ENCODE measurements around the gene PON2.

The PON2 gene

DNA sequence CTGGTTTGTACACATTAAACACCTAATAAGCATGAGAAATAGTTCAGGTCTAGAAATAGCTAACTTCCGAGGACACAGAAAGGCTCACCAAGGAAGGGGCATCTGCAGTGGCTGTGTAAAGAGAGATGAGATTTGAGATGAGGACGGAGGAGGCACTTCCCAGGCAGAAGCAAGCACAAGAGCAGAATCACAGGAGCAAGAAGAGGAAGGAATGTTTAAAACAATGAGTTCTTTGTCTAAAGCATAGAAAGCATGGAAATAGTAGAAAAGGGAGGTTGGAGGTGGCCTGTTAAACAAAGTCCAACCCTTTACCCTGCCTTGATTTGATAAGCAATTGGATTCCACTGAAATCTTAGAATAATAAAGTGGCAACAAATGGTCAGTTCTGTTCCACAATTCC, 27.1 kb downstream of the PON2 start:
- Histone ChIP-seq H3K4me2 (ENCODE audit: low read depth, low read length, poor library complexity, severe bottlenecking) (no peak overlapping the region), H3K36me3 (ENCODE audit: low read length) (no peaks in the 10 kb centered on the region), H3K9me3 (ENCODE audit: insufficient read depth, low read length) (no peaks in the 10 kb centered on the region), H3K9me2 (replicated peaks; ENCODE audit: insufficient read depth, low read length) (no peaks in the 10 kb centered on the region), H3K79me2 (ENCODE audit: insufficient read depth, low read length) (no peaks in the 10 kb centered on the region), H3K4me3 (ENCODE audit: insufficient read depth, low read length, poor library complexity, severe bottlenecking) (no peak overlapping the region), H3F3A (ENCODE audit: insufficient read depth) (no peaks in the 10 kb centered on the region), H2AFZ (ENCODE audit: low read depth, low read length, severe bottlenecking) (no peak overlapping the region), H3K9ac (ENCODE audit: low read length) (no peak overlapping the region), H3K27ac (ENCODE audit: low read depth, low read length) (no peak overlapping the region), H4K20me1 (ENCODE audit: low read depth, low read length) (no peaks in the 10 kb centered on the region), H3K27me3 (ENCODE audit: low read length) (no peaks in the 10 kb centered on the region)
- TF ChIP-seq EZH2phosphoT487 (conservative IDR thresholded peaks at IDR 0.05; ENCODE audit: low read length): no peak
- TF ChIP-seq, protein P1, sequence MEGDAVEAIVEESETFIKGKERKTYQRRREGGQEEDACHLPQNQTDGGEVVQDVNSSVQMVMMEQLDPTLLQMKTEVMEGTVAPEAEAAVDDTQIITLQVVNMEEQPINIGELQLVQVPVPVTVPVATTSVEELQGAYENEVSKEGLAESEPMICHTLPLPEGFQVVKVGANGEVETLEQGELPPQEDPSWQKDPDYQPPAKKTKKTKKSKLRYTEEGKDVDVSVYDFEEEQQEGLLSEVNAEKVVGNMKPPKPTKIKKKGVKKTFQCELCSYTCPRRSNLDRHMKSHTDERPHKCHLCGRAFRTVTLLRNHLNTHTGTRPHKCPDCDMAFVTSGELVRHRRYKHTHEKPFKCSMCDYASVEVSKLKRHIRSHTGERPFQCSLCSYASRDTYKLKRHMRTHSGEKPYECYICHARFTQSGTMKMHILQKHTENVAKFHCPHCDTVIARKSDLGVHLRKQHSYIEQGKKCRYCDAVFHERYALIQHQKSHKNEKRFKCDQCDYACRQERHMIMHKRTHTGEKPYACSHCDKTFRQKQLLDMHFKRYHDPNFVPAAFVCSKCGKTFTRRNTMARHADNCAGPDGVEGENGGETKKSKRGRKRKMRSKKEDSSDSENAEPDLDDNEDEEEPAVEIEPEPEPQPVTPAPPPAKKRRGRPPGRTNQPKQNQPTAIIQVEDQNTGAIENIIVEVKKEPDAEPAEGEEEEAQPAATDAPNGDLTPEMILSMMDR (IDR thresholded peaks at IDR 0.05; ENCODE audit: insufficient read depth, low read length, poor library complexity, severe bottlenecking): no peak

GRCh38 chr7:95405800-95406199, 29.0 kb downstream of the PON2 start:
- Histone ChIP-seq H3K9me2 (replicated peaks; ENCODE audit: insufficient read depth, low read length) (no peaks in the 10 kb centered on the region), H3K4me3 (ENCODE audit: insufficient read depth, low read length, poor library complexity, severe bottlenecking) (no peak overlapping the region), H3K9ac (ENCODE audit: low read length) (no peak overlapping the region), H4K20me1 (ENCODE audit: low read depth, low read length) (no peaks in the 10 kb centered on the region), H2AFZ (ENCODE audit: low read depth, low read length, severe bottlenecking) (no peak overlapping the region), H3F3A (ENCODE audit: insufficient read depth) (no peaks in the 10 kb centered on the region), H3K36me3 (ENCODE audit: low read length) (no peaks in the 10 kb centered on the region), H3K79me2 (ENCODE audit: insufficient read depth, low read length) (no peaks in the 10 kb centered on the region), H3K27me3 (ENCODE audit: low read length) (no peaks in the 10 kb centered on the region), H3K27ac (ENCODE audit: low read depth, low read length) (no peak overlapping the region), H3K4me2 (ENCODE audit: low read depth, low read length, poor library complexity, severe bottlenecking) (no peak overlapping the region), H3K9me3 (ENCODE audit: insufficient read depth, low read length) (no peaks in the 10 kb centered on the region)
- no peak for TF ChIP-seq EZH2phosphoT487 (conservative IDR thresholded peaks at IDR 0.05; ENCODE audit: low read length)

DNA sequence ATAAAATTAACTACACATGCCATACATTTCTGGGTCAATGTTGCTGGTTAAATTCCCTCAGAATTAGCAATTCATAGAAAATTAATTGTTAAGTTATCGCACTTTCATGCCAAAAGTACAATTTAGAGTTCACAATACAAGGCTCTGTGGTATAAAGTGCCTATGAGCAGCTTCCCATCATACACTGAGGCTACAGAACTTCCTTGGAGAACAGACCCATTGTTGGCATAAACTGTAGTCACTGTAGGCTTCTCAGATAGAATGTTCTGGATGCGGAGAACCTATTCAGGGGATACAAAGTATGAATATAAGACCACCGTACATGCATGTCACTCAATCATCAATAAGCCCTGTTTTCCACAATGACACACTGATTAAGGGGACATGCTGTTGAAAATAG, 29.6 kb downstream of the PON2 start:
- Histone ChIP-seq H3K9ac (ENCODE audit: low read length) (no peak overlapping the region), H3K9me2 (replicated peaks; ENCODE audit: insufficient read depth, low read length) (no peaks in the 10 kb centered on the region), H3K27me3 (ENCODE audit: low read length) (no peaks in the 10 kb centered on the region), H3K79me2 (ENCODE audit: insufficient read depth, low read length) (no peaks in the 10 kb centered on the region), H3K27ac (ENCODE audit: low read depth, low read length) (no peak overlapping the region), H3F3A (ENCODE audit: insufficient read depth) (no peaks in the 10 kb centered on the region), H2AFZ (ENCODE audit: low read depth, low read length, severe bottlenecking) (no peak overlapping the region), H3K9me3 (ENCODE audit: insufficient read depth, low read length) (no peaks in the 10 kb centered on the region), H3K4me3 (ENCODE audit: insufficient read depth, low read length, poor library complexity, severe bottlenecking) (no peak overlapping the region), H3K4me2 (ENCODE audit: low read depth, low read length, poor library complexity, severe bottlenecking) (no peak overlapping the region), H3K36me3 (ENCODE audit: low read length) (no peaks in the 10 kb centered on the region), H4K20me1 (ENCODE audit: low read depth, low read length) (no peaks in the 10 kb centered on the region)
- TF ChIP-seq EZH2phosphoT487 (conservative IDR thresholded peaks at IDR 0.05; ENCODE audit: low read length): no peak
- TF ChIP-seq, protein P1 (IDR thresholded peaks at IDR 0.05; ENCODE audit: insufficient read depth, low read length, poor library complexity, severe bottlenecking): no peak

- Histone ChIP-seq H3K9me2 (replicated peaks; ENCODE audit: insufficient read depth, low read length) (no peaks in the 10 kb centered on the region), H3K36me3 (ENCODE audit: low read length) (no peaks in the 10 kb centered on the region), H3K27me3 (ENCODE audit: low read length) (no peaks in the 10 kb centered on the region), H3K4me3 (ENCODE audit: insufficient read depth, low read length, poor library complexity, severe bottlenecking) (no peak overlapping the region), H2AFZ (ENCODE audit: low read depth, low read length, severe bottlenecking) (no peak overlapping the region), H3K27ac (ENCODE audit: low read depth, low read length) (no peak overlapping the region), H3K4me2 (ENCODE audit: low read depth, low read length, poor library complexity, severe bottlenecking) (no peak overlapping the region), H3K9me3 (ENCODE audit: insufficient read depth, low read length) (no peaks in the 10 kb centered on the region), H4K20me1 (ENCODE audit: low read depth, low read length) (no peaks in the 10 kb centered on the region), H3K9ac (ENCODE audit: low read length) (no peak overlapping the region), H3F3A (ENCODE audit: insufficient read depth) (no peaks in the 10 kb centered on the region), H3K79me2 (ENCODE audit: insufficient read depth, low read length) (no peaks in the 10 kb centered on the region)
- TF ChIP-seq, protein P1 (IDR thresholded peaks at IDR 0.05; ENCODE audit: insufficient read depth, low read length, poor library complexity, severe bottlenecking): no peak
- no peak for TF ChIP-seq EZH2phosphoT487 (conservative IDR thresholded peaks at IDR 0.05; ENCODE audit: low read length)
These were observed 30.4 kb downstream of the PON2 start for GRCh38 chr7:95404316-95404865.
